WTC11 (cell line): ENCODE data around the gene DNALI1. TPM values are rescaled to one million over a fixed set of nuclear protein-coding genes. Genes with fewer than 3 reads are reported as not detected.

Source experiments
- ATAC-seq: fragments of 200-7000 bp; cut with Tn5 transposase; 2 replicates; pipeline ENCODE4 v1.10.0; 2021; ENCODE audit warnings: mild to moderate bottlenecking, moderate library complexity
- CTCF ChIA-PET: fragments of 300-600 bp; sonication (Branson Sonifier 250); formaldehyde crosslinking; loops from one replicate; lab custom pipeline; 2021; ENCODE audit warnings: antibody characterized with exemption; lab: Charles Lee
- POLR2A ChIA-PET: fragments of 350-600 bp; sonication (Branson Sonifier 250); formaldehyde crosslinking; loops from one replicate; lab custom pipeline; 2021; ENCODE audit warnings: antibody characterized with exemption; lab: Charles Lee
- DNase-seq: peaks from one replicate; pipeline ENCODE4 v3.0.0; 2021; ENCODE audit warnings: low spot score
- H3K27ac Mint-ChIP-seq: 2 replicates; pipeline ENCODE4 v1.8.0; 2021; ENCODE audit warnings: mixed read lengths
- H3K27me3 Mint-ChIP-seq: 2 replicates; pipeline ENCODE4 v1.8.0; 2021; ENCODE audit warnings: low read depth, mild to moderate bottlenecking, moderate library complexity, mixed read lengths
- H3K36me3 Mint-ChIP-seq: 2 replicates; pipeline ENCODE4 v1.8.0; 2021; ENCODE audit warnings: mixed read lengths
- H3K4me1 Mint-ChIP-seq: 2 replicates; pipeline ENCODE4 v1.8.0; 2022; ENCODE audit warnings: mixed read lengths
- H3K4me3 Mint-ChIP-seq: 2 replicates; pipeline ENCODE4 v1.8.0; 2021; ENCODE audit warnings: mild to moderate bottlenecking, moderate library complexity, mixed read lengths
- H3K9me3 Mint-ChIP-seq: 2 replicates; pipeline ENCODE4 v1.8.0; 2021; ENCODE audit warnings: mixed read lengths
- ATF1 ChIP-seq: sonication (generic); formaldehyde crosslinking; IDR thresholded peaks from 2 replicates; pipeline ENCODE4 v1.8.1; 2023; ENCODE audit warnings: mild to moderate bottlenecking, moderate library complexity, missing genetic modification reagents
- ATF6 ChIP-seq: sonication (generic); formaldehyde crosslinking; IDR thresholded peaks from 2 replicates; pipeline ENCODE4 v1.8.1; 2023; ENCODE audit warnings: mild to moderate bottlenecking, missing genetic modification reagents
- CBFB ChIP-seq: sonication (generic); formaldehyde crosslinking; IDR thresholded peaks from 2 replicates; pipeline ENCODE4 v1.8.1; 2022; ENCODE audit warnings: mild to moderate bottlenecking, low read depth, missing genetic modification reagents
- CREB1 ChIP-seq: sonication (generic); formaldehyde crosslinking; IDR thresholded peaks from 2 replicates; pipeline ENCODE4 v1.8.0; 2023; ENCODE audit warnings: mild to moderate bottlenecking, missing genetic modification reagents
- E2F1 ChIP-seq: sonication (generic); formaldehyde crosslinking; IDR thresholded peaks from 2 replicates; pipeline ENCODE4 v1.8.0; 2022; ENCODE audit warnings: mild to moderate bottlenecking, missing genetic modification reagents
- E2F4 ChIP-seq: sonication (generic); formaldehyde crosslinking; IDR thresholded peaks from 2 replicates; pipeline ENCODE4 v1.8.1; 2022; ENCODE audit warnings: low read depth, mild to moderate bottlenecking, moderate library complexity, missing genetic modification reagents, borderline replicate concordance
- ELF4 ChIP-seq: sonication (generic); formaldehyde crosslinking; IDR thresholded peaks from 2 replicates; pipeline ENCODE4 v1.8.1; 2022; ENCODE audit warnings: low read depth, mild to moderate bottlenecking, moderate library complexity, missing genetic modification reagents
- FOXJ3 ChIP-seq: sonication (generic); formaldehyde crosslinking; IDR thresholded peaks from 2 replicates; pipeline ENCODE4 v1.9.0; 2021; ENCODE audit warnings: missing genetic modification reagents, mild to moderate bottlenecking, borderline replicate concordance
- GRHL2 ChIP-seq: fragments of 250-450 bp; sonication (Bioruptor Pico); IDR thresholded peaks from 2 replicates; pipeline ENCODE4 v1.8.0; 2022; ENCODE audit warnings: mild to moderate bottlenecking, moderate library complexity; ENCODE audit not compliant: insufficient replicate concordance, severe bottlenecking
- HMGXB4 ChIP-seq: sonication (generic); formaldehyde crosslinking; IDR thresholded peaks from 2 replicates; pipeline ENCODE4 v1.8.1; 2023; ENCODE audit warnings: mild to moderate bottlenecking, moderate library complexity, missing genetic modification reagents
- MAX ChIP-seq: sonication (generic); formaldehyde crosslinking; IDR thresholded peaks from 2 replicates; pipeline ENCODE4 v1.8.0; 2022; ENCODE audit warnings: mild to moderate bottlenecking, missing genetic modification reagents
- MLX ChIP-seq: sonication (generic); formaldehyde crosslinking; IDR thresholded peaks from 2 replicates; pipeline ENCODE4 v1.8.1; 2023; ENCODE audit warnings: mild to moderate bottlenecking, missing genetic modification reagents, moderate library complexity
- RELA ChIP-seq: sonication (generic); formaldehyde crosslinking; IDR thresholded peaks from 2 replicates; pipeline ENCODE4 v1.8.1; 2022; ENCODE audit warnings: missing genetic modification reagents, mild to moderate bottlenecking, borderline replicate concordance
- SOX15 ChIP-seq: fragments of 250-450 bp; sonication (Bioruptor Pico); IDR thresholded peaks from 2 replicates; pipeline ENCODE4 v1.9.0; 2021; ENCODE audit warnings: mild to moderate bottlenecking
- TEAD1 ChIP-seq: sonication (generic); formaldehyde crosslinking; IDR thresholded peaks from 2 replicates; pipeline ENCODE4 v1.8.0; 2022; ENCODE audit warnings: mild to moderate bottlenecking, missing genetic modification reagents
- ZNF121 ChIP-seq: sonication (generic); formaldehyde crosslinking; IDR thresholded peaks from 2 replicates; pipeline ENCODE4 v1.8.0; 2023; ENCODE audit warnings: missing genetic modification reagents
- ZNF532 ChIP-seq: fragments of 250-450 bp; sonication (Bioruptor Pico); IDR thresholded peaks from 2 replicates; pipeline ENCODE4 v1.9.0; 2021; ENCODE audit warnings: mild to moderate bottlenecking, borderline replicate concordance
- ZSCAN18 ChIP-seq: fragments of 250-450 bp; sonication (Bioruptor Pico); IDR thresholded peaks from 2 replicates; pipeline ENCODE4 v2.1.2; 2022; ENCODE audit warnings: mild to moderate bottlenecking, moderate library complexity
- total RNA-seq: library from RNA; stranded (reverse); gene quantifications from 3 replicates; pipeline ENCODE4 v1.2.3, GENCODE V29; 2021
- TF ChIP-seq, protein P1 (sequence below): fragments of 200-600 bp; IDR thresholded peaks from 2 replicates; pipeline ENCODE4 v1.8.0; 2022; ENCODE audit warnings: antibody characterized with exemption
- TF ChIP-seq, protein P2 (sequence below): sonication (generic); formaldehyde crosslinking; IDR thresholded peaks from 2 replicates; pipeline ENCODE4 v1.8.1; 2022; ENCODE audit warnings: mild to moderate bottlenecking, moderate library complexity, missing genetic modification reagents

DNALI1 gene
- total RNA-seq, 1 experiment from 2014 or later = 10.5 TPM

- TF ChIP-seq SOX15 (no peak), MAX (CRISPR knock-in tag) (peak; percentile 78), ZSCAN18 (CRISPR knock-in tag) (no peak), ATF1 (CRISPR knock-in tag) (no peak), MLX (CRISPR knock-in tag) (no peak), FOXJ3 (no peak), GRHL2 (CRISPR knock-in tag) (no peak), E2F4 (CRISPR knock-in tag) (no peak), RELA (CRISPR knock-in tag) (no peak), ZNF121 (CRISPR knock-in tag) (peak; percentile 91), ZNF532 (CRISPR knock-in tag) (0 out of 2 replicates have a peak, but pooled peaks have one; percentile 39)
- TF ChIP-seq, protein P1, sequence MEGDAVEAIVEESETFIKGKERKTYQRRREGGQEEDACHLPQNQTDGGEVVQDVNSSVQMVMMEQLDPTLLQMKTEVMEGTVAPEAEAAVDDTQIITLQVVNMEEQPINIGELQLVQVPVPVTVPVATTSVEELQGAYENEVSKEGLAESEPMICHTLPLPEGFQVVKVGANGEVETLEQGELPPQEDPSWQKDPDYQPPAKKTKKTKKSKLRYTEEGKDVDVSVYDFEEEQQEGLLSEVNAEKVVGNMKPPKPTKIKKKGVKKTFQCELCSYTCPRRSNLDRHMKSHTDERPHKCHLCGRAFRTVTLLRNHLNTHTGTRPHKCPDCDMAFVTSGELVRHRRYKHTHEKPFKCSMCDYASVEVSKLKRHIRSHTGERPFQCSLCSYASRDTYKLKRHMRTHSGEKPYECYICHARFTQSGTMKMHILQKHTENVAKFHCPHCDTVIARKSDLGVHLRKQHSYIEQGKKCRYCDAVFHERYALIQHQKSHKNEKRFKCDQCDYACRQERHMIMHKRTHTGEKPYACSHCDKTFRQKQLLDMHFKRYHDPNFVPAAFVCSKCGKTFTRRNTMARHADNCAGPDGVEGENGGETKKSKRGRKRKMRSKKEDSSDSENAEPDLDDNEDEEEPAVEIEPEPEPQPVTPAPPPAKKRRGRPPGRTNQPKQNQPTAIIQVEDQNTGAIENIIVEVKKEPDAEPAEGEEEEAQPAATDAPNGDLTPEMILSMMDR = no peak
- TF ChIP-seq, protein P2, sequence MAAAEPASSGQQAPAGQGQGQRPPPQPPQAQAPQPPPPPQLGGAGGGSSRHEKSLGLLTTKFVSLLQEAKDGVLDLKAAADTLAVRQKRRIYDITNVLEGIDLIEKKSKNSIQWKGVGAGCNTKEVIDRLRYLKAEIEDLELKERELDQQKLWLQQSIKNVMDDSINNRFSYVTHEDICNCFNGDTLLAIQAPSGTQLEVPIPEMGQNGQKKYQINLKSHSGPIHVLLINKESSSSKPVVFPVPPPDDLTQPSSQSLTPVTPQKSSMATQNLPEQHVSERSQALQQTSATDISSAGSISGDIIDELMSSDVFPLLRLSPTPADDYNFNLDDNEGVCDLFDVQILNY (CRISPR knock-in tag) = no peak
These were observed at the start of gene DNALI1 (continued) for GRCh38 chr1:37556712-37557196.

GRCh38 chr1:37509181-37509580 is 47.6 kb upstream of the DNALI1 start:
- H3K27ac Mint-ChIP-seq = no peak overlapping the region
- H3K36me3 Mint-ChIP-seq = peaks cover 35% of the 10 kb centered on the region
- H3K4me1 Mint-ChIP-seq = peaks cover 5% of the 10 kb centered on the region
- peak; percentile 60 for ATAC-seq
- H3K9me3 Mint-ChIP-seq = no peaks in the 10 kb centered on the region
- H3K27me3 Mint-ChIP-seq = no peaks in the 10 kb centered on the region
- DNase-seq = no peak
- H3K4me3 Mint-ChIP-seq = no peak overlapping the region
- CTCF ChIA-PET = interaction anchor here (1.0 to 1.6 kb wide), 8 partner anchors 18 to 181 kb away, joined by 3 to 17 read pairs (median 5); partner anchors contain the start of genes DNALI1 and ZC3H12A
- POLR2A ChIA-PET = no interaction called here
- TF ChIP-seq CBFB (CRISPR knock-in tag) (no peak), TEAD1 (CRISPR knock-in tag) (no peak), HMGXB4 (CRISPR knock-in tag) (no peak), ELF4 (CRISPR knock-in tag) (no peak), ATF6 (CRISPR knock-in tag) (no peak), E2F1 (CRISPR knock-in tag) (no peak), CREB1 (CRISPR knock-in tag) (no peak), FOXJ3 (no peak)
